ENCODE results near the gene COPS2. TPM values are rescaled to one million over a fixed set of nuclear protein-coding genes. Genes with fewer than 3 reads are reported as not detected.

Gene COPS2
- total and polyA plus RNA-seq, 2 of the 13 experiments (the other 11 are each of a cell fraction or from before 2014, with no cell fraction given): 37.8 to 66.3 TPM

GRCh38 chr15:49096090-49096750, 59.2 kb downstream of the COPS2 start (continued):
- TF ChIP-seq, protein P1, sequence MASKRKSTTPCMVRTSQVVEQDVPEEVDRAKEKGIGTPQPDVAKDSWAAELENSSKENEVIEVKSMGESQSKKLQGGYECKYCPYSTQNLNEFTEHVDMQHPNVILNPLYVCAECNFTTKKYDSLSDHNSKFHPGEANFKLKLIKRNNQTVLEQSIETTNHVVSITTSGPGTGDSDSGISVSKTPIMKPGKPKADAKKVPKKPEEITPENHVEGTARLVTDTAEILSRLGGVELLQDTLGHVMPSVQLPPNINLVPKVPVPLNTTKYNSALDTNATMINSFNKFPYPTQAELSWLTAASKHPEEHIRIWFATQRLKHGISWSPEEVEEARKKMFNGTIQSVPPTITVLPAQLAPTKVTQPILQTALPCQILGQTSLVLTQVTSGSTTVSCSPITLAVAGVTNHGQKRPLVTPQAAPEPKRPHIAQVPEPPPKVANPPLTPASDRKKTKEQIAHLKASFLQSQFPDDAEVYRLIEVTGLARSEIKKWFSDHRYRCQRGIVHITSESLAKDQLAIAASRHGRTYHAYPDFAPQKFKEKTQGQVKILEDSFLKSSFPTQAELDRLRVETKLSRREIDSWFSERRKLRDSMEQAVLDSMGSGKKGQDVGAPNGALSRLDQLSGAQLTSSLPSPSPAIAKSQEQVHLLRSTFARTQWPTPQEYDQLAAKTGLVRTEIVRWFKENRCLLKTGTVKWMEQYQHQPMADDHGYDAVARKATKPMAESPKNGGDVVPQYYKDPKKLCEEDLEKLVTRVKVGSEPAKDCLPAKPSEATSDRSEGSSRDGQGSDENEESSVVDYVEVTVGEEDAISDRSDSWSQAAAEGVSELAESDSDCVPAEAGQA (IDR thresholded peaks at IDR 0.05; ENCODE audit: low read depth): no peak
- TF ChIP-seq, protein P1 (CRISPR knock-in tag; IDR thresholded peaks at IDR 0.05; ENCODE audit: borderline replicate concordance): no peak
- TF ChIP-seq SYNCRIP (IDR thresholded peaks at IDR 0.05; ENCODE audit: insufficient read depth, low read depth, low read length): no peak
- no peak for TF ChIP-seq NFE2 (CRISPR knock-in tag; IDR thresholded peaks at IDR 0.05)
- no peak for TF ChIP-seq MATR3 (CRISPR knock-in tag; IDR thresholded peaks at IDR 0.05)
- TF ChIP-seq ZNF567 (CRISPR knock-in tag; IDR thresholded peaks at IDR 0.05; ENCODE audit: borderline replicate concordance): no peak
- TF ChIP-seq ZNF337 (CRISPR knock-in tag; IDR thresholded peaks at IDR 0.05; ENCODE audit: borderline replicate concordance, low read depth): no peak
- TF ChIP-seq LCORL (IDR thresholded peaks at IDR 0.05): no peak
- TF ChIP-seq LCORL (CRISPR knock-in tag; IDR thresholded peaks at IDR 0.05): no peak
- no peak for TF ChIP-seq ZNF180 (CRISPR knock-in tag; IDR thresholded peaks at IDR 0.05; ENCODE audit: borderline replicate concordance, low read depth)
- no peak for TF ChIP-seq WIZ (CRISPR knock-in tag; IDR thresholded peaks at IDR 0.05)
- no peak for TF ChIP-seq ZFAT (CRISPR knock-in tag; conservative IDR thresholded peaks at IDR 0.05)
- no peak for TF ChIP-seq ZBTB33 (CRISPR knock-in tag; IDR thresholded peaks at IDR 0.05)
- TF ChIP-seq ZBTB42 (CRISPR knock-in tag; IDR thresholded peaks at IDR 0.05): no peak
- no peak for TF ChIP-seq AHR (CRISPR knock-in tag; IDR thresholded peaks at IDR 0.05)
- TF ChIP-seq ETS1 (CRISPR knock-in tag; IDR thresholded peaks at IDR 0.05): no peak
- TF ChIP-seq ZNF329 (CRISPR knock-in tag; IDR thresholded peaks at IDR 0.05; ENCODE audit: low read depth): no peak

Measured in HepG2 (cell line).